B cell (primary cell): Measurements from ENCODE around the gene CDH13. TPM values are rescaled to one million over a fixed set of nuclear protein-coding genes. Genes with fewer than 3 reads are reported as not detected.

ENCODE experiments used
- ATAC-seq: fragments of 200-7000 bp; cut with Tn5 transposase; one replicate; pipeline ENCODE4 v1.10.0; 2021; ENCODE audit warnings: low read depth, mild to moderate bottlenecking, moderate number of reproducible peaks, moderate library complexity
- CTCF ChIA-PET: fragments of 350-600 bp; sonication (Branson Sonifier 250); formaldehyde crosslinking; loops from one replicate; lab custom pipeline; 2021; ENCODE audit warnings: antibody characterized with exemption, inconsistent platforms; lab: Charles Lee
- POLR2A ChIA-PET: fragments of 350-600 bp; sonication (Branson Sonifier 250); formaldehyde crosslinking; loops from one replicate; lab custom pipeline; 2021; ENCODE audit warnings: antibody characterized with exemption; lab: Charles Lee
- DNase-seq: peaks from one replicate; pipeline ENCODE4 v3.0.0; 2013
- H2AFZ ChIP-seq: 2 replicates; pipeline ENCODE4 v1.6.1; 2012; ENCODE audit warnings: mild to moderate bottlenecking, low read depth, low read length; ENCODE audit not compliant: insufficient read depth, poor library complexity, severe bottlenecking
- H3K27ac ChIP-seq, 2 donors: 1 replicate in 1 of 2; 2 replicates in 1 of 2; pipeline ENCODE4 v1.5.1; 2012 to 2013; ENCODE audit warnings: low read length in 2 of 2, mild to moderate bottlenecking in 2 of 2, moderate library complexity in 1 of 2
- H3K27me3 ChIP-seq, 4 experiments: fragments of 200-600 bp in 1 of 4; sonication (generic) in 1 of 4; replicated peaks in 1 of 4; 1 replicate in 2 of 4; 2 replicates in 2 of 4; pipeline versions ENCODE4 v1.6.1 to v1.7.0; 2013 to 2016; ENCODE audit warnings: low read length in 3 of 4, mild to moderate bottlenecking in 2 of 4, mixed read lengths in 1 of 4, moderate library complexity in 1 of 4; ENCODE audit not compliant: insufficient read depth in 4 of 4, control insufficient read depth in 3 of 4; ENCODE audit errors: control extremely low read depth in 1 of 4
- H3K36me3 ChIP-seq, 2 experiments: replicated peaks in 1 of 2; 1 replicate in 1 of 2; 2 replicates in 1 of 2; pipeline versions ENCODE4 v1.6.1 to v1.7.1; 2013; ENCODE audit warnings: low read length in 1 of 2; ENCODE audit not compliant: insufficient read depth in 2 of 2, control insufficient read depth in 1 of 2; ENCODE audit errors: control extremely low read depth in 1 of 2, extremely low read depth in 1 of 2
- H3K4me1 ChIP-seq, 2 donors: fragments of 200-600 bp in 1 of 2; sonication (generic) in 1 of 2; 1 replicate in 1 of 2; 2 replicates in 1 of 2; pipeline versions ENCODE4 v1.5.1 to v1.6.1; 2013 to 2017; ENCODE audit warnings: low read length in 2 of 2; ENCODE audit not compliant: control insufficient read depth in 2 of 2, insufficient read depth in 2 of 2
- H3K4me2 ChIP-seq: replicated peaks from 2 replicates; pipeline ENCODE3; 2012; ENCODE audit warnings: mild to moderate bottlenecking, low read depth, low read length; ENCODE audit not compliant: poor library complexity, severe bottlenecking
- H3K4me3 ChIP-seq, 5 experiments: fragments of 200-600 bp in 1 of 5; sonication (generic) in 1 of 5; 1 replicate in 3 of 5; 2 replicates in 2 of 5; pipeline versions ENCODE4 v1.5.1 to v1.7.0; 2011 to 2016; ENCODE audit warnings: low read length in 4 of 5, mild to moderate bottlenecking in 4 of 5, low read depth in 2 of 5, control low read depth in 1 of 5, moderate library complexity in 1 of 5; ENCODE audit not compliant: insufficient read depth in 1 of 5; ENCODE audit errors: control extremely low read depth in 1 of 5, extremely low read depth in 1 of 5
- H3K79me2 ChIP-seq: fragments of 200-600 bp; sonication (generic); one replicate; pipeline ENCODE4 v1.6.0; 2016; ENCODE audit warnings: low read length; ENCODE audit not compliant: control insufficient read depth, insufficient read depth
- H3K9ac ChIP-seq: fragments of 200-600 bp; sonication (generic); 2 replicates; pipeline ENCODE4 v1.6.1; 2017; ENCODE audit warnings: mild to moderate bottlenecking, low read length, moderate library complexity
- H3K9me3 ChIP-seq, 3 donors: one replicate each; pipeline versions ENCODE4 v1.6.1 to v1.7.1; 2013; ENCODE audit warnings: low read length in 2 of 3; ENCODE audit not compliant: control insufficient read depth in 2 of 3, insufficient read depth in 1 of 3; ENCODE audit errors: control extremely low read depth in 1 of 3
- H4K20me1 ChIP-seq: 2 replicates; pipeline ENCODE4 v1.6.0; 2012; ENCODE audit warnings: mild to moderate bottlenecking, low read length; ENCODE audit not compliant: insufficient read depth, control insufficient read depth, poor library complexity, severe bottlenecking
- H3K27ac Mint-ChIP-seq: one replicate; pipeline ENCODE4 v1.8.0; 2021; ENCODE audit warnings: mixed read lengths
- H3K27me3 Mint-ChIP-seq: one replicate; pipeline ENCODE4 v1.8.0; 2021; ENCODE audit warnings: mixed read lengths
- H3K4me1 Mint-ChIP-seq: one replicate; pipeline ENCODE4 v1.8.0; 2021; ENCODE audit warnings: mixed read lengths
- H3K4me3 Mint-ChIP-seq: one replicate; pipeline ENCODE4 v1.8.0; 2021; ENCODE audit warnings: mixed read lengths
- H3K9me3 Mint-ChIP-seq: one replicate; pipeline ENCODE4 v1.8.0; 2022; ENCODE audit warnings: mixed read lengths; ENCODE audit not compliant: insufficient read depth
- EZH2 ChIP-seq: IDR thresholded peaks from 2 replicates; pipeline ENCODE4 v1.6.1; 2012; ENCODE audit warnings: borderline replicate concordance, low read depth, mild to moderate bottlenecking, moderate library complexity, low read length; ENCODE audit not compliant: insufficient read depth, poor library complexity, severe bottlenecking
- WGBS: methylation state at CpG from one replicate; pipeline ENCODE4 v1.1.5; 2013; ENCODE audit warnings: missing lambda C conversion rate; ENCODE audit not compliant: insufficient coverage; 5-methylcytosine and 5-hydroxymethylcytosine counted together
- intact Hi-C: fragments of 100-400 bp; cut with micrococcal nuclease; formaldehyde crosslinking; loops from one replicate; pipeline ENCODE4 v1.10.0; 2022
- polyA plus RNA-seq: library from polyadenylated mRNA; depleted of rRNA; stranded (reverse); fragments of >200 nt; gene quantifications from 2 replicates; pipeline ENCODE4 v1.2.3, GENCODE V29; 2012
- total RNA-seq, 2 donors: library from RNA; stranded (reverse); fragments of 120-200 nt in 1 of 2; gene quantifications; 1 replicate in 1 of 2; 2 replicates in 1 of 2; pipeline versions ENCODE4 v1.2.3 to v1.2.4, GENCODE V29; 2013 to 2022
- TF ChIP-seq, protein P1 (sequence below): fragments of 200-600 bp; IDR thresholded peaks from one replicate; pipeline ENCODE4 v1.8.0; 2022; ENCODE audit warnings: antibody characterized with exemption, mild to moderate bottlenecking

CDH13 gene
- total and polyA plus RNA-seq, 2 donors (not counting 1 experiment from before 2014, with no cell fraction given), result not detected

GRCh38 chr16:83831456-83831987 lies 1204.8 kb downstream of the CDH13 start:
- Histone ChIP-seq H3K9ac (no peak overlapping the region), H2AFZ (no peak overlapping the region), H3K9me3 (peaks cover 0 to 3% (median 0%) of the 10 kb centered on the region in 3 donors), H4K20me1 (no peaks in the 10 kb centered on the region), H3K4me2 (no peak overlapping the region), H3K4me1 (peaks cover 3 to 4% of the 10 kb centered on the region in 2 donors), H3K27ac (no peak overlapping the region), H3K36me3 (no peaks in the 10 kb centered on the region), H3K27me3 (peaks cover 0 to 5% (median 2%) of the 10 kb centered on the region in 4 experiments), H3K79me2 (no peaks in the 10 kb centered on the region), H3K4me3 (no peak overlapping the region)
- 75% methylated on average over 1 of the region's 5 CpGs for WGBS
- ATAC-seq, result no peak
- Mint-ChIP-seq H3K27me3 (peaks cover 7% of the 10 kb centered on the region), H3K4me3 (no peak overlapping the region), H3K9me3 (no peaks in the 10 kb centered on the region), H3K27ac (no peak overlapping the region), H3K4me1 (peaks cover 2% of the 10 kb centered on the region)
- intact Hi-C loops, result no loop called here
- DNase-seq, result no peak
- CTCF ChIA-PET, result no interaction called here
- POLR2A ChIA-PET, result no interaction called here
- TF ChIP-seq EZH2, result no peak
- TF ChIP-seq, protein P1, sequence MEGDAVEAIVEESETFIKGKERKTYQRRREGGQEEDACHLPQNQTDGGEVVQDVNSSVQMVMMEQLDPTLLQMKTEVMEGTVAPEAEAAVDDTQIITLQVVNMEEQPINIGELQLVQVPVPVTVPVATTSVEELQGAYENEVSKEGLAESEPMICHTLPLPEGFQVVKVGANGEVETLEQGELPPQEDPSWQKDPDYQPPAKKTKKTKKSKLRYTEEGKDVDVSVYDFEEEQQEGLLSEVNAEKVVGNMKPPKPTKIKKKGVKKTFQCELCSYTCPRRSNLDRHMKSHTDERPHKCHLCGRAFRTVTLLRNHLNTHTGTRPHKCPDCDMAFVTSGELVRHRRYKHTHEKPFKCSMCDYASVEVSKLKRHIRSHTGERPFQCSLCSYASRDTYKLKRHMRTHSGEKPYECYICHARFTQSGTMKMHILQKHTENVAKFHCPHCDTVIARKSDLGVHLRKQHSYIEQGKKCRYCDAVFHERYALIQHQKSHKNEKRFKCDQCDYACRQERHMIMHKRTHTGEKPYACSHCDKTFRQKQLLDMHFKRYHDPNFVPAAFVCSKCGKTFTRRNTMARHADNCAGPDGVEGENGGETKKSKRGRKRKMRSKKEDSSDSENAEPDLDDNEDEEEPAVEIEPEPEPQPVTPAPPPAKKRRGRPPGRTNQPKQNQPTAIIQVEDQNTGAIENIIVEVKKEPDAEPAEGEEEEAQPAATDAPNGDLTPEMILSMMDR, result no peak

- H3K27me3 ChIP-seq, result peaks cover 0 to 12% (median 5%) of the 10 kb centered on the region in 4 experiments
- Mint-ChIP-seq H3K9me3 (no peaks in the 10 kb centered on the region), H3K4me3 (no peak overlapping the region), H3K27ac (no peak overlapping the region), H3K27me3 (peaks cover 16% of the 10 kb centered on the region), H3K4me1 (peaks cover 2% of the 10 kb centered on the region)
- no peaks in the 10 kb centered on the region for H4K20me1 ChIP-seq
- no peak for ATAC-seq
- no peak overlapping the region for H2AFZ ChIP-seq
- intact Hi-C loops, result no loop called here
- DNase-seq, result no peak
- no peak overlapping the region for H3K4me3 ChIP-seq
- H3K36me3 ChIP-seq, result no peaks in the 10 kb centered on the region
- H3K4me1 ChIP-seq, result peaks cover 0 to 4% of the 10 kb centered on the region in 2 donors
- no peaks in the 10 kb centered on the region for H3K79me2 ChIP-seq
- no peak overlapping the region for H3K27ac ChIP-seq
- no peak overlapping the region for H3K9ac ChIP-seq
- ChIA-PET POLR2A (no interaction called here), CTCF (interaction anchor here (1.5 kb wide), 1 partner anchor 9 kb away, joined by 7 read pairs; no protein-coding TSS in a partner anchor)
- H3K9me3 ChIP-seq, result peaks cover 0 to 3% (median 0%) of the 10 kb centered on the region in 3 donors
- H3K4me2 ChIP-seq, result no peak overlapping the region
- WGBS, result no CpG with 5 or more reads among the region's 2 CpGs
- TF ChIP-seq, protein P1, result no peak
- TF ChIP-seq EZH2, result no peak
Measured at GRCh38 chr16:83833921-83834320, 1207.2 kb downstream of the CDH13 start.
